HEK293 (cell line): Measurements from ENCODE around the gene SFXN4.

Source experiments
- CTCF ChIA-PET: fragments of 350-600 bp; formaldehyde crosslinking; extraction: SDS; loops from one replicate; lab custom pipeline; 2021; ENCODE audit warnings: antibody characterized with exemption; lab: Yijun Ruan, JAX
- POLR2A ChIA-PET: fragments of 300-600 bp; formaldehyde crosslinking; extraction: SDS; loops from one replicate; lab custom pipeline; 2020; ENCODE audit warnings: antibody characterized with exemption, inconsistent platforms; lab: Yijun Ruan, JAX
- H3K27ac ChIP-seq: fragments of 200-500 bp; sonication (Bioruptor generic); 2 replicates; pipeline ENCODE4 v1.5.1; 2014; ENCODE audit warnings: low read depth, low read length, control low read depth, inconsistent platforms; ENCODE audit errors: extremely low read depth
- H3K36me3 ChIP-seq, 2 experiments: fragments of 200-500 bp in 1 of 2; sonication (Bioruptor generic) in 1 of 2; 1 replicate in 1 of 2; 2 replicates in 1 of 2; pipeline ENCODE4 v1.5.1; 2014 to 2017; ENCODE audit warnings: inconsistent platforms in 2 of 2, low read length in 2 of 2; ENCODE audit not compliant: control insufficient read depth in 2 of 2, insufficient read depth in 1 of 2
- H3K4me1 ChIP-seq: fragments of 200-500 bp; sonication (Bioruptor generic); 2 replicates; pipeline ENCODE4 v1.5.1; 2014; ENCODE audit warnings: mild to moderate bottlenecking, low read length, inconsistent platforms; ENCODE audit not compliant: control insufficient read depth, insufficient read depth
- H3K4me3 ChIP-seq: 2 replicates; pipeline ENCODE4 v1.5.1; 2011; ENCODE audit warnings: low read depth, mild to moderate bottlenecking, control low read depth, low read length, moderate library complexity
- H3K9me3 ChIP-seq: fragments of 200-500 bp; sonication (Bioruptor generic); 2 replicates; pipeline ENCODE4 v1.5.1; 2014; ENCODE audit warnings: low read depth, low read length, inconsistent platforms; ENCODE audit not compliant: control insufficient read depth, insufficient read depth
- IKZF3 ChIP-seq: fragments of 450-650 bp; IDR thresholded peaks from 2 replicates; pipeline ENCODE4 v1.5.0; 2018; ENCODE audit warnings: missing biosample characterization, mild to moderate bottlenecking, missing genetic modification characterization, moderate library complexity
- MZF1 ChIP-seq: fragments of 450-650 bp; formaldehyde crosslinking; IDR thresholded peaks from 2 replicates; pipeline ENCODE4 v1.5.1; 2017; ENCODE audit warnings: missing biosample characterization, missing genetic modification characterization, borderline replicate concordance
- ZBTB17 ChIP-seq: fragments of 450-650 bp; formaldehyde crosslinking; IDR thresholded peaks from 2 replicates; pipeline ENCODE4 v1.5.1; 2016; ENCODE audit warnings: missing biosample characterization, missing genetic modification characterization
- ZBTB8A ChIP-seq: fragments of 450-650 bp; formaldehyde crosslinking; IDR thresholded peaks from 2 replicates; pipeline ENCODE4 v1.5.1; 2016; ENCODE audit warnings: missing biosample characterization, missing genetic modification characterization
- ZEB2 ChIP-seq: fragments of 450-650 bp; formaldehyde crosslinking; IDR thresholded peaks from 2 replicates; pipeline ENCODE4 v1.5.1; 2016; ENCODE audit warnings: missing biosample characterization, missing genetic modification characterization
- ZNF335 ChIP-seq: fragments of 450-650 bp; formaldehyde crosslinking; conservative IDR thresholded peaks from 2 replicates; pipeline ENCODE4 v1.5.1; 2016; ENCODE audit warnings: missing biosample characterization, missing genetic modification characterization
- ZNF510 ChIP-seq: fragments of 450-650 bp; formaldehyde crosslinking; IDR thresholded peaks from 2 replicates; pipeline ENCODE4 v1.5.1; 2018; ENCODE audit warnings: mild to moderate bottlenecking, missing genetic modification characterization, missing biosample characterization; ENCODE audit not compliant: insufficient replicate concordance
- ZNF548 ChIP-seq: fragments of 450-650 bp; formaldehyde crosslinking; IDR thresholded peaks from 2 replicates; pipeline ENCODE4 v1.5.1; 2016; ENCODE audit warnings: missing biosample characterization, missing genetic modification characterization
- ZNF600 ChIP-seq: fragments of 450-650 bp; formaldehyde crosslinking; IDR thresholded peaks from 2 replicates; pipeline ENCODE4 v1.5.1; 2016; ENCODE audit warnings: missing biosample characterization, missing genetic modification characterization
- ZNF664 ChIP-seq: fragments of 450-650 bp; formaldehyde crosslinking; IDR thresholded peaks from 2 replicates; pipeline ENCODE4 v1.5.1; 2016; ENCODE audit warnings: missing biosample characterization, missing genetic modification characterization
- ZNF791 ChIP-seq: fragments of 450-650 bp; formaldehyde crosslinking; IDR thresholded peaks from 2 replicates; pipeline ENCODE4 v1.5.1; 2016; ENCODE audit warnings: missing biosample characterization, missing genetic modification characterization
- ZNF837 ChIP-seq: fragments of 450-650 bp; formaldehyde crosslinking; IDR thresholded peaks from 2 replicates; pipeline ENCODE4 v1.5.1; 2016; ENCODE audit warnings: missing biosample characterization, missing genetic modification characterization
- ZSCAN30 ChIP-seq: fragments of 450-650 bp; IDR thresholded peaks from 2 replicates; pipeline ENCODE4 v1.5.1; 2018; ENCODE audit warnings: missing biosample characterization, mild to moderate bottlenecking, missing genetic modification characterization, moderate library complexity
- TF ChIP-seq, protein P1 (sequence below): fragments of 450-650 bp; formaldehyde crosslinking; IDR thresholded peaks from 2 replicates; pipeline ENCODE4 v1.5.1; 2016; ENCODE audit warnings: missing biosample characterization, missing genetic modification characterization
- TF ChIP-seq, protein P2 (sequence below): fragments of 450-650 bp; formaldehyde crosslinking; IDR thresholded peaks from 2 replicates; pipeline ENCODE4 v1.5.1; 2016; ENCODE audit warnings: missing biosample characterization, missing genetic modification characterization
- TF ChIP-seq, protein P3 (sequence below): fragments of 450-650 bp; formaldehyde crosslinking; IDR thresholded peaks from 2 replicates; pipeline ENCODE4 v1.5.1; 2017; ENCODE audit warnings: missing biosample characterization, missing genetic modification characterization
- TF ChIP-seq, protein P4 (sequence below): fragments of 450-650 bp; formaldehyde crosslinking; IDR thresholded peaks from 2 replicates; pipeline ENCODE4 v1.5.1; 2017; ENCODE audit warnings: missing biosample characterization, mild to moderate bottlenecking, missing genetic modification characterization, moderate library complexity
- TF ChIP-seq, protein P5 (sequence below): fragments of 450-650 bp; formaldehyde crosslinking; optimal IDR thresholded peaks from 2 replicates; pipeline ENCODE3; 2016; ENCODE audit warnings: missing biosample characterization, mild to moderate bottlenecking, missing genetic modification characterization
- TF ChIP-seq, protein P6 (sequence below): fragments of 450-650 bp; formaldehyde crosslinking; IDR thresholded peaks from 2 replicates; pipeline ENCODE4 v1.5.1; 2017; ENCODE audit warnings: missing biosample characterization, missing genetic modification characterization
- TF ChIP-seq, protein P7 (sequence below): fragments of 450-650 bp; formaldehyde crosslinking; IDR thresholded peaks from 2 replicates; pipeline ENCODE4 v1.5.1; 2017; ENCODE audit warnings: missing biosample characterization, missing genetic modification characterization

SFXN4 gene

DNA sequence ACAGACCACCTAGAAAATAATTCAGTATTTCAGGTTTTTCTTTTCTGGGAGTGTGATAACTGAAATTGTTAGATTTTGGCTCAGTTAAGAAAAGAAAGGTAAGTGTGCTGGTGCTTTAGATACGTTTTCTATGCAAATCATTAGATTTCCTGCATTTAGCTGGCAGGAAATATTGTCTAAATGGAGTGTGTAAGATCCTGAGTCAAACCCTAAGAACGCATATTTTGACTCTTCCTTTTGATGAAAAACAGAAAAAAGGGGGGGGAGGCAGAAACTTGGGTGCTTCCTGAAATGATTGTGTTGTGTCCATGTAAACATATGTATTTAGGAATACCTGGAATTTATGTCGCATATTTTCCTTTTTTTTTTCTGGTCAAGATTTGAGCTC lies 43.0 kb upstream of the SFXN4 start:
- Histone ChIP-seq H3K4me3 (peak overlapping the region; percentile 73), H3K36me3 (no peaks in the 10 kb centered on the region), H3K4me1 (peaks cover 36% of the 10 kb centered on the region), H3K27ac (no peak overlapping the region; the same call in 1 of the 2 replicates), H3K9me3 (no peaks in the 10 kb centered on the region)
- ChIA-PET CTCF (interaction anchor here (0.9 to 3.0 kb wide), 9 partner anchors 10 to 100 kb away, joined by 3 to 17 read pairs (median 6); no protein-coding TSS in a partner anchor), POLR2A (interaction anchor here (1.0 kb wide), 1 partner anchor 334 kb away, joined by 4 read pairs; the partner anchor contains the start of gene RGS10)
- no peak for TF ChIP-seq ZNF837

DNA sequence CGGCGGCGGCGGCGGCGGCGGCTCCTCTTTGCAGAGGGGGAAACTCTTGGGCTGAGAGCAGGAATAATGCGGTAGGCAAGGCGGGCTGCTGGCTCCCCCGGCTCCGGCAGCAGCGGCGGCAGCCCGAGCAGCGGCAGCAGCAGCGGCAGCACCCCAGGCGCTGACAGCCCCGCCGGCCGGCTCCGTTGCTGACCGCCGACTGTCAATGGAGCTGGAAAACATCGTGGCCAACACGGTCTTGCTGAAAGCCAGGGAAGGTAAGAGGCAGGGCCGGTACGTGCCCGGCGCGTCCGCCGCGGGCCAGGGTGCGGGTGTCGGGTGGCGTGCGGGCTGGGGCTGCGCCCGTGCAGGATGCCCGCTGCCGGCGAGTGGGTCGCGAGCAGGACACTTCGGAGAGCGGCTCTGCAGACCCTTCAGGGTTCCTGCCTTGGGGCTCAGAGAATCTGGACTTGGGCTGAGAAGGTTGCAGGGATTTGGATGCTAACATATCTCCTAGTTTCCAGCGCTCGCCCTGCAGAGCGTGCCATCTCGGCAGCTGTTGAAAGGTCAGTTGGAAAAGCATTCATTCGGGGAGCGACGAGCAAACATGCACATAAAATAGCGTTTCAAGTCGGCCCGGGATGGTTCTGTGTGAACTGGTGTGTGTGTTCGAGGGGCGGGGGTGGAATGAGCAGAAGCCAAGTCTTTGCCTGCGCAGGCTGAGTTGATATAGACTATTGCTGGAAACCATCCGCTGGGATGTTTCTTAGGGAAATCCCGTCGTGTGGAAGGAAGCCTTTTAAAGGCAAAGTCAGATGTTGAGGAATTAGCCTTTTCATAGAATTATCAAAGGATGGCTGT lies 42.4 kb upstream of the SFXN4 start:
- ChIA-PET POLR2A (interaction anchor here (0.6 to 1.5 kb wide), 13 partner anchors 18 to 518 kb away, joined by 3 to 4 read pairs (median 3); partner anchors contain the start of genes BAG3, INPP5F and RGS10), CTCF (interaction anchor here (0.6 to 6.0 kb wide), 20 partner anchors 10 to 651 kb away, joined by 3 to 45 read pairs (median 4); no protein-coding TSS in a partner anchor)
- Histone ChIP-seq H3K9me3 (no peaks in the 10 kb centered on the region), H3K4me3 (peak overlapping the region; percentile 73), H3K4me1 (peaks cover 36% of the 10 kb centered on the region), H3K27ac (peak overlapping the region; percentile 50; the same call in 1 of the 2 replicates), H3K36me3 (no peaks in the 10 kb centered on the region)
- TF ChIP-seq MZF1 (tag by site-specific recombination) (no peak), ZNF510 (tag by site-specific recombination) (no peak), ZNF335 (tag by site-specific recombination) (peak; percentile 70), ZBTB8A (peak; percentile 87), ZNF600 (peak; percentile 90), ZBTB17 (tag by site-specific recombination) (peak; percentile 94), ZEB2 (0 out of 2 replicates have a peak, but pooled peaks have one; percentile 40), ZNF664 (no peak), ZNF548 (no peak), IKZF3 (tag by site-specific recombination) (0 out of 2 replicates have a peak, but pooled peaks have one; percentile 18), ZNF791 (tag by site-specific recombination) (no peak), ZSCAN30 (0 out of 2 replicates have a peak, but pooled peaks have one; percentile 23)
- TF ChIP-seq, protein P1, sequence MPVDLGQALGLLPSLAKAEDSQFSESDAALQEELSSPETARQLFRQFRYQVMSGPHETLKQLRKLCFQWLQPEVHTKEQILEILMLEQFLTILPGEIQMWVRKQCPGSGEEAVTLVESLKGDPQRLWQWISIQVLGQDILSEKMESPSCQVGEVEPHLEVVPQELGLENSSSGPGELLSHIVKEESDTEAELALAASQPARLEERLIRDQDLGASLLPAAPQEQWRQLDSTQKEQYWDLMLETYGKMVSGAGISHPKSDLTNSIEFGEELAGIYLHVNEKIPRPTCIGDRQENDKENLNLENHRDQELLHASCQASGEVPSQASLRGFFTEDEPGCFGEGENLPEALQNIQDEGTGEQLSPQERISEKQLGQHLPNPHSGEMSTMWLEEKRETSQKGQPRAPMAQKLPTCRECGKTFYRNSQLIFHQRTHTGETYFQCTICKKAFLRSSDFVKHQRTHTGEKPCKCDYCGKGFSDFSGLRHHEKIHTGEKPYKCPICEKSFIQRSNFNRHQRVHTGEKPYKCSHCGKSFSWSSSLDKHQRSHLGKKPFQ, result peak; percentile 99
- TF ChIP-seq, protein P2, sequence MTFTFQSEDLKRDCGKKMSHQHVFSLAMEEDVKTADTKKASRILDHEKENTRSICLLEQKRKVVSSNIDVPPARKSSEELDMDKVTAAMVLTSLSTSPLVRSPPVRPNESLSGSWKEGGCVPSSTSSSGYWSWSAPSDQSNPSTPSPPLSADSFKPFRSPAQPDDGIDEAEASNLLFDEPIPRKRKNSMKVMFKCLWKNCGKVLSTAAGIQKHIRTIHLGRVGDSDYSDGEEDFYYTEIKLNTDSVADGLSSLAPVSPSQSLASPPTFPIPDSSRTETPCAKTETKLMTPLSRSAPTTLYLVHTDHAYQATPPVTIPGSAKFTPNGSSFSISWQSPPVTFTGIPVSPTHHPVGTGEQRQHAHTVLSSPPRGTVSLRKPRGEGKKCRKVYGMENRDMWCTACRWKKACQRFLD (tag by site-specific recombination), result peak; percentile 69; the same call in 1 of the 2 replicates
- TF ChIP-seq, protein P3, sequence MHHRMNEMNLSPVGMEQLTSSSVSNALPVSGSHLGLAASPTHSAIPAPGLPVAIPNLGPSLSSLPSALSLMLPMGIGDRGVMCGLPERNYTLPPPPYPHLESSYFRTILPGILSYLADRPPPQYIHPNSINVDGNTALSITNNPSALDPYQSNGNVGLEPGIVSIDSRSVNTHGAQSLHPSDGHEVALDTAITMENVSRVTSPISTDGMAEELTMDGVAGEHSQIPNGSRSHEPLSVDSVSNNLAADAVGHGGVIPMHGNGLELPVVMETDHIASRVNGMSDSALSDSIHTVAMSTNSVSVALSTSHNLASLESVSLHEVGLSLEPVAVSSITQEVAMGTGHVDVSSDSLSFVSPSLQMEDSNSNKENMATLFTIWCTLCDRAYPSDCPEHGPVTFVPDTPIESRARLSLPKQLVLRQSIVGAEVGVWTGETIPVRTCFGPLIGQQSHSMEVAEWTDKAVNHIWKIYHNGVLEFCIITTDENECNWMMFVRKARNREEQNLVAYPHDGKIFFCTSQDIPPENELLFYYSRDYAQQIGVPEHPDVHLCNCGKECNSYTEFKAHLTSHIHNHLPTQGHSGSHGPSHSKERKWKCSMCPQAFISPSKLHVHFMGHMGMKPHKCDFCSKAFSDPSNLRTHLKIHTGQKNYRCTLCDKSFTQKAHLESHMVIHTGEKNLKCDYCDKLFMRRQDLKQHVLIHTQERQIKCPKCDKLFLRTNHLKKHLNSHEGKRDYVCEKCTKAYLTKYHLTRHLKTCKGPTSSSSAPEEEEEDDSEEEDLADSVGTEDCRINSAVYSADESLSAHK (tag by site-specific recombination), result peak; percentile 96
- TF ChIP-seq, protein P4, sequence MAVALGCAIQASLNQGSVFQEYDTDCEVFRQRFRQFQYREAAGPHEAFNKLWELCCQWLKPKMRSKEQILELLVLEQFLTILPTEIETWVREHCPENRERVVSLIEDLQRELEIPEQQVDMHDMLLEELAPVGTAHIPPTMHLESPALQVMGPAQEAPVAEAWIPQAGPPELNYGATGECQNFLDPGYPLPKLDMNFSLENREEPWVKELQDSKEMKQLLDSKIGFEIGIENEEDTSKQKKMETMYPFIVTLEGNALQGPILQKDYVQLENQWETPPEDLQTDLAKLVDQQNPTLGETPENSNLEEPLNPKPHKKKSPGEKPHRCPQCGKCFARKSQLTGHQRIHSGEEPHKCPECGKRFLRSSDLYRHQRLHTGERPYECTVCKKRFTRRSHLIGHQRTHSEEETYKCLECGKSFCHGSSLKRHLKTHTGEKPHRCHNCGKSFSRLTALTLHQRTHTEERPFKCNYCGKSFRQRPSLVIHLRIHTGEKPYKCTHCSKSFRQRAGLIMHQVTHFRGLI (tag by site-specific recombination), result peak; percentile 37; the same call in 1 of the 2 replicates
- TF ChIP-seq, protein P5, sequence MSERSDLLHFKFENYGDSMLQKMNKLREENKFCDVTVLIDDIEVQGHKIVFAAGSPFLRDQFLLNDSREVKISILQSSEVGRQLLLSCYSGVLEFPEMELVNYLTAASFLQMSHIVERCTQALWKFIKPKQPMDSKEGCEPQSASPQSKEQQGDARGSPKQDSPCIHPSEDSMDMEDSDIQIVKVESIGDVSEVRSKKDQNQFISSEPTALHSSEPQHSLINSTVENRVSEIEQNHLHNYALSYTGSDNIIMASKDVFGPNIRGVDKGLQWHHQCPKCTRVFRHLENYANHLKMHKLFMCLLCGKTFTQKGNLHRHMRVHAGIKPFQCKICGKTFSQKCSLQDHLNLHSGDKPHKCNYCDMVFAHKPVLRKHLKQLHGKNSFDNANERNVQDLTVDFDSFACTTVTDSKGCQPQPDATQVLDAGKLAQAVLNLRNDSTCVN (tag by site-specific recombination), result peak; percentile 86
- TF ChIP-seq, protein P6, sequence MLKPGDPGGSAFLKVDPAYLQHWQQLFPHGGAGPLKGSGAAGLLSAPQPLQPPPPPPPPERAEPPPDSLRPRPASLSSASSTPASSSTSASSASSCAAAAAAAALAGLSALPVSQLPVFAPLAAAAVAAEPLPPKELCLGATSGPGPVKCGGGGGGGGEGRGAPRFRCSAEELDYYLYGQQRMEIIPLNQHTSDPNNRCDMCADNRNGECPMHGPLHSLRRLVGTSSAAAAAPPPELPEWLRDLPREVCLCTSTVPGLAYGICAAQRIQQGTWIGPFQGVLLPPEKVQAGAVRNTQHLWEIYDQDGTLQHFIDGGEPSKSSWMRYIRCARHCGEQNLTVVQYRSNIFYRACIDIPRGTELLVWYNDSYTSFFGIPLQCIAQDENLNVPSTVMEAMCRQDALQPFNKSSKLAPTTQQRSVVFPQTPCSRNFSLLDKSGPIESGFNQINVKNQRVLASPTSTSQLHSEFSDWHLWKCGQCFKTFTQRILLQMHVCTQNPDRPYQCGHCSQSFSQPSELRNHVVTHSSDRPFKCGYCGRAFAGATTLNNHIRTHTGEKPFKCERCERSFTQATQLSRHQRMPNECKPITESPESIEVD (tag by site-specific recombination), result no peak
- TF ChIP-seq, protein P7, sequence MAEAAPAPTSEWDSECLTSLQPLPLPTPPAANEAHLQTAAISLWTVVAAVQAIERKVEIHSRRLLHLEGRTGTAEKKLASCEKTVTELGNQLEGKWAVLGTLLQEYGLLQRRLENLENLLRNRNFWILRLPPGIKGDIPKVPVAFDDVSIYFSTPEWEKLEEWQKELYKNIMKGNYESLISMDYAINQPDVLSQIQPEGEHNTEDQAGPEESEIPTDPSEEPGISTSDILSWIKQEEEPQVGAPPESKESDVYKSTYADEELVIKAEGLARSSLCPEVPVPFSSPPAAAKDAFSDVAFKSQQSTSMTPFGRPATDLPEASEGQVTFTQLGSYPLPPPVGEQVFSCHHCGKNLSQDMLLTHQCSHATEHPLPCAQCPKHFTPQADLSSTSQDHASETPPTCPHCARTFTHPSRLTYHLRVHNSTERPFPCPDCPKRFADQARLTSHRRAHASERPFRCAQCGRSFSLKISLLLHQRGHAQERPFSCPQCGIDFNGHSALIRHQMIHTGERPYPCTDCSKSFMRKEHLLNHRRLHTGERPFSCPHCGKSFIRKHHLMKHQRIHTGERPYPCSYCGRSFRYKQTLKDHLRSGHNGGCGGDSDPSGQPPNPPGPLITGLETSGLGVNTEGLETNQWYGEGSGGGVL, result peak; percentile 88
